Mammary epithelial cell (primary cell): ENCODE data around the gene HDAC4.

Source experiments
- CTCF ChIP-seq, 2 donors: IDR thresholded peaks in 1 of 2; conservative IDR thresholded peaks in 1 of 2; 2 replicates each; pipeline ENCODE4 v1.5.1; 2011 to 2012; ENCODE audit warnings: inconsistent platforms in 2 of 2, low read length in 2 of 2, mild to moderate bottlenecking in 2 of 2, control low read depth in 1 of 2, low read depth in 1 of 2; ENCODE audit not compliant: insufficient read depth in 1 of 2; ENCODE audit errors: extremely low read depth in 1 of 2
- EZH2 ChIP-seq: IDR thresholded peaks from 2 replicates; pipeline ENCODE4 v1.6.1; 2012; ENCODE audit warnings: low read length, inconsistent platforms, borderline replicate concordance

- TF ChIP-seq CTCF (conservative IDR thresholded peaks at IDR 0.05 in 1 of 2, IDR thresholded peaks at IDR 0.05 in 1 of 2; ENCODE audit: extremely low read depth in 1 of 2, insufficient read depth in 1 of 2, low read depth in 1 of 2, low read length in 2 of 2): no peak
- TF ChIP-seq EZH2: no peak
Measured at GRCh38 chr2:239291475-239292350, 109.1 kb downstream of the HDAC4 start.
